Measurements from ENCODE around the gene DCBLD2.
"Not testable (repeated sequence)": the region's sequence is repeated elsewhere in the genome, so short reads cannot be mapped to it uniquely, and the experiment has no call there.

DCBLD2 gene

DNA sequence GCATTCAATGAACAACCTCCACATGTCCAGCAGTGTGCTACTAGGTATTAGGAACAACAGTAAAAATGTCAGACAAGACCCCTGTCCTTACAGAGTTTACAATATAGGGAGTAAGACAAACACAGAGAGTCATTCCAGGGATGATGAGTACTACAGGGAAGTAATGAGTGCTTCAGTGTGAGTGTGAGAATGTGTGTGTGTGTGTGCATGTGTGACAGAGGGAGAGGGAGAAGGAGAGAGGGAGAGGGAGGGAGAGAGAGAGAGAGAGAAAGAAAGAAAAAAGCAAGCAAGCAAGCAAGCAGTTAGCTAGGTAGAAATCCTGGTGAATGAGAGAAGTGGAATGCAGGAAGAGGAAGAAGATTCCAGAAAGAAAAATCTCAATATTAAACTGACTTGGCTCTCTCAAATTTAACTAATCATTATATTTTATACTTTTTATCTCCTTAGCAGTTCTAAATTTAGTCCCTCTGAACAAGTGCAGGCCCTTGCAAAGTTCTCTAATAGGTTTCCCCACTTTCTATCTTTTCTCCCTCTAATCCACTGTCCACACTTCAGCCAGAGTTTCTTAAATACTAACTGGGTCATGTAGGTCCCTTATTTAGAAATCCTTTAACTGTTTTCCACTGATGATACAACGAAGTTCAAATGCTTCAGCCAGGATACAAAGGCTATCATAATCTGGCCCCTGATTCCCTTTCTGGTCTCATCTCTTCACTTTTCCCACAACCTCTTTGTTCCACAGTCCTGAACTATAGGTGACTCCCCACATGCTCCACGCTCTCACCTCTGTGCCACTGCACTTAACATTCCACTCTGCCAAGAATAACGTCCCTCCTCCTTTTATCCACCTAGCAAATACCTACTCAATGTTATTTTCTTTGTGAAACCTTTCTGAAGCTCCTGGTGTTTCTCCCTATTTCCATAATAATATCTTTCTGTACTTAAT, 10.3 kb downstream of the DCBLD2 start:
- no peak for DNase-seq

GRCh38 chr3:98890181-98890835, 11.2 kb downstream of the DCBLD2 start:
- DNase-seq = no peak

GRCh38 chr3:98887684-98888083, 13.8 kb downstream of the DCBLD2 start:
- DNase-seq = no peak

GRCh38 chr3:98886525-98886924, 15.0 kb downstream of the DCBLD2 start:
- DNase-seq = no peak

GRCh38 chr3:98885851-98886250, 15.6 kb downstream of the DCBLD2 start:
- no peak for DNase-seq

GRCh38 chr3:98884675-98885371, 16.7 kb downstream of the DCBLD2 start:
- no peak for DNase-seq

- not testable (repeated sequence) for DNase-seq
Measured at GRCh38 chr3:98882614-98883333, 18.7 kb downstream of the DCBLD2 start.

GRCh38 chr3:98877132-98877531, 24.4 kb downstream of the DCBLD2 start:
- DNase-seq = no peak

GRCh38 chr3:98875535-98875934, 26.0 kb downstream of the DCBLD2 start:
- no peak for DNase-seq

GRCh38 chr3:98874602-98875249, 26.8 kb downstream of the DCBLD2 start:
- DNase-seq = no peak

DNA sequence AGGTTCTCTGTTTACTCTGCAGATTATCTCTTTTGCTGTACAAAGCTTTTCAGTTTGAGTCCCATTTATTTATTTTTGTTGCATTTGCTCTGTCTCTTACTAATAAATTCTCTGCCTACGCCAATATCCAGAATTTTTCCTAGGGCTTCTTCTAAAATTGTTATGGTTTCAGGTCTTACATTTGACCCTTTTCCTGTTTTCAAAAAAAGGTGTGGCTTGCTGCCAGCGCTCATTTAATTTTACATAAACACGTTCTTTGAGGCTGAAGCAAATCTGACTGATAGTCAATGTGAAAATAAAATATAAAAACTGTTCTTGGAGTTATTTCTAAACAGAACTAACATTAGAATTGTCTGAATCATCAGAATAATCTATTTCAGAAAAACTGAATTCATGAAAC, 32.1 kb downstream of the DCBLD2 start:
- no peak for DNase-seq

GRCh38 chr3:98857971-98858370, 43.5 kb downstream of the DCBLD2 start:
- DNase-seq = not testable (repeated sequence)

- DNase-seq = not testable (repeated sequence)
Measured at GRCh38 chr3:98857258-98857657, 44.2 kb downstream of the DCBLD2 start.

- DNase-seq = no peak
Measured at GRCh38 chr3:98856724-98857123, 44.8 kb downstream of the DCBLD2 start.

DNA sequence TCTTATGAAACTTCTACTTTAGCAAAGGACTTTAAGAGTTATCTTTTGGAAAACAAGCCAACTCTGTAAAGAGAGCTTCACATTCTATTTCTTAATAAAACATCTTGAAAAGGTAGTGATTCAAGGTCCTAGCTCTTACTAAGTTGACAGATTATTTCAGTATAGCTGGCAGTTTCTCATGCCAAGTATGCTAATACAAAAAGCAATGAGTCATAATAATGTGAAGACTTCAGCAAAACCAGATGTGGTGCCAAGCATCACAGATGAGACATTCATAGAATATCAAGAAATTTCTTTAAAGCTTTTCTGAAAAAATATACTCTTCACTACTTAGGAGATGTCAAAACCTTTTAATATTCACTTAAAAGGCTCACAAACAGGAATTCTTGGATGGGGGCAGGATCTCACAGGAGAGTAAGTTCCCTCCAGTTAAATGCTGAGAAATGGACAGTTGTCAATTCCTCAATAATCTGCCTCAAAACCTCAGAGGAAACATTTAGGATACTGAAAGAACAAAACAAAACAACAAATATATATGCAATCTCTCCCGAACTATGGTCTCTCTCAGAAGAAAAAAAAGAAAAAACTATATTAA, 45.6 kb downstream of the DCBLD2 start:
- DNase-seq = no peak

DNA sequence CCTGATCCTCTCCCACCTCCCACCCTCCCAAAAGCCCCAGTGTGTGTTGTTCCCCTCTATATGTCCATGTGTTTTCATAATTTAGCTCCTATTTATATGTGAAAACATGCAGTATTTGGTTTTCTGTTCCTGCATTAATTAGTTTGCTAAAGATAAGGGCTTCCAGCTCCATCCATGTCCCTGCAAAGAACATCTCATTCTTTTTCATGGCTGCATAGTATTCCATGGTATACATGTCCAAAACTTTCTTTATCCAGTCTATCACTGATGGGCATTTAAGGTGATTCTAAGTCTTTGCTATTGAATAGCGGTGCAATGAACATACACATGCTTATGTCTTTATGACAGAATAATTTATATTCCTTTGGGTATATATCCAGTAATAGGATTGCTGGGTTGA, 53.4 kb downstream of the DCBLD2 start:
- DNase-seq = no peak

GRCh38 chr3:98846101-98846500, 55.4 kb downstream of the DCBLD2 start:
- DNase-seq = no peak

DNA sequence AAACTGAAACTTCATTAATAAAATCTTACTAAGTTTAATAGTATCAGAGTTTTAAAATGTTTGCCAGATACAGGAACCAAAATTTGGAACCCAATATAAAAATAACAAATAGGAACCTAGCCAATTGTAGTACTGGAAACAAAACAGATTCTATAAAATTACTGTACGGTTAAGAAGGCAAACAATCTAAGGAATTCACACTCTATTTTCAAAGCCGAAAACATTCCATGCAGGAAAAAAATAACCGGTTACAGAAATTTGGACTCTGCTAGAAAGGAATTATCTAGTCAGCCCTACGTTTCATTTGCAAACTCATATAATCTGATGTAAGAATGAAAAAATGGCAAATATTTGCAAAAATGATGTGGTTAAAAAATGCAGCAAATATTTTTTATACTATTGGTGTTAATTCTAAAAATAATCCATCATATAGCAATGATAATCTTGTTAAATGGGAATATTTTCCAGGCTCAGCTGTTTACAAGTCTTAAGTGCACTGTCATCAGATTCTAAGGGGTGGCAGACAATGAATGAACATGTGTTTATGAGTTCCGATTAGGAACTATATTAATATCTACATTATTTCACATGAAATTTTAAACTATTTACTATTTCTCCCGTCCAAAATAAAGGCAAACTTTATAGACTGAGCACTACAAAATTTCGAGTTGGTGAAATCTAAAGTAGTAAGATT, 58.1 kb downstream of the DCBLD2 start:
- DNase-seq = no peak

DNA sequence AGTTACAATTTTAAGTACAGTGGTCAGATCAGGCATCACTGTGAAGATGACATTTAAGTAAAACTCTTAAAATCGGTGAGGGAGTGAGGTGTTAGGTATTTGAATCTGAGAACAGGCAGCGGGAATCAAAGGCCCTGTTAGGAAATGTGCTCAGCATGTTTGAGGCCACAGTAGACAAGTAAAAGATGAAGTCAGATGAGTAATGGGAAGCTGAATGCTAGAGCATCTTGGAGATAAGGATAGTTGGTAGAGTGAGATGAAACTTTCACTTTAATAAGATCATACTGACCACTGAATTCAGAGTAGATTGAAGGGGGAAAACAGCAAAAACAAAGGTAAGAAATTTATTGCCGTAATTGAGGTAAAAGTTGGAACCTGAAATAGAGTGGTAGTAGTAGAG, 61.6 kb downstream of the DCBLD2 start:
- DNase-seq = no peak

GRCh38 chr3:98831060-98831459, 70.4 kb downstream of the DCBLD2 start:
- not testable (repeated sequence) for DNase-seq

- no peak for DNase-seq
Measured at GRCh38 chr3:98829246-98829832, 72.2 kb downstream of the DCBLD2 start.

Measured in activated CD8-positive, alpha-beta memory T cell treated with anti-CD3 and anti-CD28 coated beads, Interleukin-2, amount 50 U/mL, for 48 hours (primary cell).